Caco-2 (cell line): Measurements from ENCODE around the gene PFDN2. TPM values are rescaled to one million over a fixed set of nuclear protein-coding genes. Genes with fewer than 3 reads are reported as not detected.

Source experiments
- BruUV-seq: library from RNA; stranded (reverse); fragments of 400-500 nt; replicated peaks from 2 replicates; lab custom pipeline; 2021; lab: Mats Ljungman, UMichigan
- CTCF ChIA-PET: fragments of 300-600 bp; sonication (Branson Sonifier 250); formaldehyde crosslinking; loops from one replicate; lab custom pipeline; 2022; ENCODE audit warnings: antibody characterized with exemption; lab: Charles Lee
- POLR2A ChIA-PET: fragments of 300-600 bp; sonication (Branson Sonifier 250); formaldehyde crosslinking; loops from one replicate; lab custom pipeline; 2022; ENCODE audit warnings: antibody characterized with exemption; lab: Charles Lee
- DNase-seq, 2 experiments: peaks; one replicate each; pipeline versions ENCODE4 v3.0.0 to v3.0.0-alpha.2; 2020 to 2022
- H3K27me3 ChIP-seq: replicated peaks from 2 replicates; pipeline ENCODE4 v1.6.0; 2011; ENCODE audit warnings: low read length; ENCODE audit not compliant: control insufficient read depth, insufficient read depth
- H3K36me3 ChIP-seq: 2 replicates; pipeline ENCODE4 v1.5.1; 2011; ENCODE audit warnings: low read length; ENCODE audit not compliant: control insufficient read depth, insufficient read depth
- H3K4me1 ChIP-seq: fragments of 250-450 bp; sonication (Bioruptor Pico); 2 replicates; pipeline ENCODE4 v1.5.1; 2020; ENCODE audit warnings: mild to moderate bottlenecking
- H3K4me3 ChIP-seq: 2 replicates; pipeline ENCODE4 v1.5.1; 2011; ENCODE audit warnings: low read depth, mild to moderate bottlenecking, control low read depth, low read length
- H3K9me3 ChIP-seq: fragments of 250-450 bp; sonication (Bioruptor Pico); 2 replicates; pipeline ENCODE4 v1.5.1; 2020; ENCODE audit warnings: mild to moderate bottlenecking, moderate library complexity
- H3K27ac Mint-ChIP-seq: one replicate; pipeline ENCODE4 v1.8.0; 2022; ENCODE audit warnings: mixed read lengths; ENCODE audit not compliant: unreplicated experiment
- H3K27me3 Mint-ChIP-seq: one replicate; pipeline ENCODE4 v1.8.0; 2022; ENCODE audit warnings: mixed read lengths; ENCODE audit not compliant: insufficient read depth, unreplicated experiment
- H3K36me3 Mint-ChIP-seq: one replicate; pipeline ENCODE4 v1.8.0; 2022; ENCODE audit warnings: mild to moderate bottlenecking, mixed read lengths; ENCODE audit not compliant: insufficient read depth, unreplicated experiment
- H3K4me1 Mint-ChIP-seq: one replicate; pipeline ENCODE4 v1.8.0; 2022; ENCODE audit warnings: low read depth, mixed read lengths; ENCODE audit not compliant: unreplicated experiment
- H3K4me3 Mint-ChIP-seq: one replicate; pipeline ENCODE4 v1.8.0; 2022; ENCODE audit warnings: mild to moderate bottlenecking, moderate library complexity, mixed read lengths; ENCODE audit not compliant: unreplicated experiment
- H3K9me3 Mint-ChIP-seq: one replicate; pipeline ENCODE4 v1.8.0; 2022; ENCODE audit warnings: mixed read lengths; ENCODE audit not compliant: unreplicated experiment
- CTCF ChIP-seq, 2 experiments: fragments of 200-600 bp in 1 of 2; IDR thresholded peaks; 1 replicate in 1 of 2; 2 replicates in 1 of 2; pipeline versions ENCODE4 v1.5.1 to v1.8.0; 2011 to 2022; ENCODE audit warnings: antibody characterized with exemption in 1 of 2, control low read depth in 1 of 2, inconsistent platforms in 1 of 2, low read depth in 1 of 2, low read length in 1 of 2, mild to moderate bottlenecking in 1 of 2, moderate library complexity in 1 of 2; ENCODE audit not compliant: insufficient read depth in 1 of 2, severe bottlenecking in 1 of 2, unreplicated experiment in 1 of 2
- intact Hi-C: fragments of 100-400 bp; cut with micrococcal nuclease; formaldehyde crosslinking; loops from one replicate; pipeline ENCODE4 v1.10.0; 2022; ENCODE audit not compliant: unreplicated experiment
- total RNA-seq: library from RNA; stranded (reverse); gene quantifications from 2 replicates; pipeline ENCODE4 v1.2.3, GENCODE V29; 2022

Gene PFDN2
- total RNA-seq, 1 experiment from 2014 or later, result 88.0 TPM

- Mint-ChIP-seq H3K36me3 (peaks cover 23% of the 10 kb centered on the region), H3K9me3 (no peaks in the 10 kb centered on the region), H3K27me3 (no peaks in the 10 kb centered on the region), H3K4me1 (no peaks in the 10 kb centered on the region), H3K27ac (no peak overlapping the region), H3K4me3 (no peak overlapping the region)
- H3K27me3 ChIP-seq, result no peaks in the 10 kb centered on the region
- no peak for DNase-seq
- intact Hi-C loops, result no loop called here
- peaks cover 13% of the 10 kb centered on the region for H3K4me1 ChIP-seq
- TF ChIP-seq CTCF (IDR thresholded peaks at IDR 0.05; ENCODE audit: insufficient read depth in 1 of 2, low read depth in 1 of 2, low read length in 1 of 2, severe bottlenecking in 1 of 2, unreplicated experiment in 1 of 2), result no peak
- no peak overlapping the region for H3K4me3 ChIP-seq
- no TSS peak for BruUV-seq
- CTCF ChIA-PET, result no interaction called here
- POLR2A ChIA-PET, result no interaction called here
- peaks cover 3% of the 10 kb centered on the region for H3K36me3 ChIP-seq
- no peaks in the 10 kb centered on the region for H3K9me3 ChIP-seq
Observed at GRCh38 chr1:161162806-161163205, 45.0 kb upstream of the PFDN2 start.

- H3K9me3 ChIP-seq, result no peaks in the 10 kb centered on the region
- no peak overlapping the region for H3K4me3 ChIP-seq
- no peaks in the 10 kb centered on the region for H3K9me3 Mint-ChIP-seq
- POLR2A ChIA-PET, result no interaction called here
- no peak for TF ChIP-seq CTCF (IDR thresholded peaks at IDR 0.05; ENCODE audit: insufficient read depth in 1 of 2, low read depth in 1 of 2, low read length in 1 of 2, severe bottlenecking in 1 of 2, unreplicated experiment in 1 of 2)
- no peak for DNase-seq
- H3K27me3 Mint-ChIP-seq, result no peaks in the 10 kb centered on the region
- H3K36me3 ChIP-seq, result peaks cover 3% of the 10 kb centered on the region
- CTCF ChIA-PET, result no interaction called here
- peaks cover 11% of the 10 kb centered on the region for H3K4me1 ChIP-seq
- H3K4me1 Mint-ChIP-seq, result no peaks in the 10 kb centered on the region
- intact Hi-C loops, result no loop called here
- no TSS peak for BruUV-seq
- H3K27ac Mint-ChIP-seq, result no peak overlapping the region
- H3K4me3 Mint-ChIP-seq, result no peak overlapping the region
- peaks cover 31% of the 10 kb centered on the region for H3K36me3 Mint-ChIP-seq
- no peaks in the 10 kb centered on the region for H3K27me3 ChIP-seq
Observed at GRCh38 chr1:161162052-161162451, 44.2 kb upstream of the PFDN2 start.

GRCh38 chr1:161161652-161162051 is 43.8 kb upstream of the PFDN2 start:
- no peak for DNase-seq
- H3K27ac Mint-ChIP-seq, result no peak overlapping the region
- H3K27me3 ChIP-seq, result no peaks in the 10 kb centered on the region
- peaks cover 10% of the 10 kb centered on the region; the same call in 1 of the 2 replicates for H3K4me1 ChIP-seq
- TF ChIP-seq CTCF (IDR thresholded peaks at IDR 0.05; ENCODE audit: insufficient read depth in 1 of 2, low read depth in 1 of 2, low read length in 1 of 2, severe bottlenecking in 1 of 2, unreplicated experiment in 1 of 2), result no peak
- no TSS peak for BruUV-seq
- H3K9me3 Mint-ChIP-seq, result no peaks in the 10 kb centered on the region
- H3K4me1 Mint-ChIP-seq, result no peaks in the 10 kb centered on the region
- no peak overlapping the region for H3K4me3 Mint-ChIP-seq
- no peak overlapping the region for H3K4me3 ChIP-seq
- no peaks in the 10 kb centered on the region for H3K9me3 ChIP-seq
- peaks cover 3% of the 10 kb centered on the region for H3K36me3 ChIP-seq
- CTCF ChIA-PET, result interaction anchor here (0.8 kb wide), 1 partner anchor 16 kb away, joined by 4 read pairs; no protein-coding TSS in a partner anchor
- peaks cover 34% of the 10 kb centered on the region for H3K36me3 Mint-ChIP-seq
- intact Hi-C loops, result no loop called here
- no peaks in the 10 kb centered on the region for H3K27me3 Mint-ChIP-seq
- POLR2A ChIA-PET, result no interaction called here
